HG03469 (cell line): ENCODE data around the gene ACP3.
"Not testable (repeated sequence)": the region's sequence is repeated elsewhere in the genome, so short reads cannot be mapped to it uniquely, and the experiment has no call there.

Experiments used
- ATAC-seq: cut with Tn5 transposase; IDR thresholded peaks from one replicate; pipeline ENCODE4 v1.9.1; 2021; ENCODE audit warnings: mild to moderate bottlenecking, moderate library complexity, moderate number of reproducible peaks; ENCODE audit not compliant: unreplicated experiment

The ACP3 gene

DNA sequence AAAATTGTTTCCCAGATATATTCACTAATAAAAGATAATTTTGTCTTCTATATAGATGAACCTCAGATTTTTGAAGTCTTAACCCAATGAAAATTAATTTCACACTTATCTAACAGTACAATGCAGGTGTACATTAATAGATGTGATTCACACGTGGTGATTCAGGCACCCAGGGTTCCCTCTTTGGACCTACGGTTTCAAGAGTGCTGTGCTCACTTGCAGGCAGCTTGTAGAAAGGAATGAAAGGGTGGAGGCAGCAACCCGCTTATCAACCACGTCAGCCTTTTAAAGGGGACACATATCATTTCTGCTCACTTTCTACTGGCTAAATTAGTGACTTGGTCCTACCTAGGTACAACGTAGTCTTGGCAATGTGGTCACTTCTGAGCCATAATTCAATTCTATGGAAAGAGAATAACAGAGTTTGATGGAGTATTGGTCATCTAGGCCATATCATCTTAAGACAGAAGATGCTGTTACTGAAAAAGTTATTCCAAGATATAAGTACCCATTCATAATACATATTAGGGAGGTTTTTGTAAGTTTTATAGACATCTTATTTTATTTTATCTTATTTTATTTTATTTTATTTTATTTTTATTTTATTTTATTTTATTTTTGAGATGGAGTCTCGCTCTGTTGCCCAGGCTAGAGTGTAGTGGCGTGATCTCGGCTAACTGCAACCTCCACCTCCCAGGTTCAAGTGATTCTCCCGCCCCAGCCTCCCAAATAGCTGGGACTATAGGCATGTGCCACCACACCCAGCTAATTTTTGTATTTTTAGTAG, 37.9 kb downstream of the ACP3 start:
- no peak for ATAC-seq

DNA sequence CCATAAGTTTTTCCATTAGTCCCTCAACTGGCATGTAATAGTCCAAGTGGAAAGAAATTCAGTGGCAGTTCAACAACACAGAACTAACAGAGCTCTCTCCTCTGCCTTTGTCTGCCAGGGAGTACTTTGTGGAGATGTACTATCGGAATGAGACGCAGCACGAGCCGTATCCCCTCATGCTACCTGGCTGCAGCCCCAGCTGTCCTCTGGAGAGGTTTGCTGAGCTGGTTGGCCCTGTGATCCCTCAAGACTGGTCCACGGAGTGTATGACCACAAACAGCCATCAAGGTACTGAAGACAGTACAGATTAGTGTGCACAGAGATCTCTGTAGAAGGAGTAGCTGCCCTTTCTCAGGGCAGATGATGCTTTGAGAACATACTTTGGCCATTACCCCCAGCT, 39.4 kb downstream of the ACP3 start:
- ATAC-seq = no peak

DNA sequence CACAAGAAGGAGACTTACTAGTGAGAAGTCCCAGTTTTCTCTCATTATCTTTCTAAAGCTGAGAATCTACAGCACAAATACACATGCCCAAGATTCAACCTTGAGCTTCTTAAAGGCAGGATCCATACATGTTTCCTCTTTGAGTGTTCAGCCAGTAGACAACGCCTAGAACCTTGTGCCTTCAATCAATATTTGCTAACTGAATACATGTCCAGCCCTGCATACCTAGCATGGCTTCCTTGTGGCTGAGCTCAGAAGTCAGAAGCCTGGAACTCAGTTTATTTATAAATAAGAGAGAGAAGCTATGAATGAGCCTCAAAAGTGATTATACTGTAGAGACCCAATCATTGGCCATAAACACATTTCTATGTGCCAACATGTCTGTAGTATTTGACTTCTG, 43.5 kb downstream of the ACP3 start:
- no peak for ATAC-seq

DNA sequence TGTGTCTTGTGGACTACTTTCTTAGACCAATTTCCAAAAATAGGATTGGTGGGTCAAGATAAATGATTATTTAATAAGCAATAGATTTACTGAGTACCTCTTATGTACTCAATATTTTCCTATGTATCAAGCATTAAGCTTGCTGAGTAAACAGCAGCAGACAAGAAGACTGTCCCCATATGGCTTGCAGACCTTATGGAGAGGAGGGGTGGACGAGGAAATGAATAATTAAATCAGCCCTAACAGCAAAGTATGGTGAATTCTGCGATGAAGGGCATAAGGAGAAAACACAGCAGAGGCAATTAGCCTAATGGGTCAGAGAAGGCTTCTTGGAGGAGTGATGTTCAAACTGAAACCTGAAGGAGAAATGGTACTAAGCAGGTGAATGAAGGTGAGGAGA, 45.1 kb downstream of the ACP3 start:
- ATAC-seq = no peak

DNA sequence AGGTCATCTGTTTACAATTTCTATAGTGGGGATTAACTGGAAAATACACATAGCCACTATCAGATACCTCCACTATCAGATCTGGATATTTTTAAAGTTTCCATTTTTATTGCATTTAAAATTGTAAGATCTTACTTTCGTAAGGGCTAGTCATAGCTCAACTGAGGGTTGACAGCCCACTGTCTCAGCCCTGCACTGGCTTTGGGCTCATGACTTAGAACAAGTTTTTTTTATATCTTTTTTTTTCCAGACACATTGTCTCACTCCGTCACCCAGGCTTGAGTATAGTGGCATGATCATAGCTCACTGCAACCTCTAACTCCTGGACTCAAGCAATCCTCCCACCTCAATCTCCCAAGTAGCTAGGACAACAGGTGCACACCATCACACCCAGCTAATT, 51.3 kb downstream of the ACP3 start:
- no peak for ATAC-seq

DNA sequence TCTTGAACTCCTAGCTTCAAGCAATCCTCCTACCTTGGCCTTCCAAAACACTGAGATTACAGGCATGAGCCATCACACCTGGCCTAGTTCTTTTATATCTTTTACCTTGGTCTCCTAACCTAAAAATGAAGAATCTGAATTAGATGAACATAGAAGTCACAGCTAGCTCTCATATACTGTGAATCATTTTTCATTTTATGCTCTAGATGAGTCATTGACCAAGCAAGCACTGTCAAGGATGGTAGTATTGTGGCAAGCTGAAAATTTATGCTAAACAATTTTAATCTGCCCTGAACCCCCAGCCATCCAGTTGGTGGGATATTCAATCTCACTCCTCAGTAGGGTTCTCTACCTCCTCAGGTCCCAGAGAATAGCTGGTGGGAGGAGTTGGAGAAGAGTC, 51.8 kb downstream of the ACP3 start:
- no peak for ATAC-seq

DNA sequence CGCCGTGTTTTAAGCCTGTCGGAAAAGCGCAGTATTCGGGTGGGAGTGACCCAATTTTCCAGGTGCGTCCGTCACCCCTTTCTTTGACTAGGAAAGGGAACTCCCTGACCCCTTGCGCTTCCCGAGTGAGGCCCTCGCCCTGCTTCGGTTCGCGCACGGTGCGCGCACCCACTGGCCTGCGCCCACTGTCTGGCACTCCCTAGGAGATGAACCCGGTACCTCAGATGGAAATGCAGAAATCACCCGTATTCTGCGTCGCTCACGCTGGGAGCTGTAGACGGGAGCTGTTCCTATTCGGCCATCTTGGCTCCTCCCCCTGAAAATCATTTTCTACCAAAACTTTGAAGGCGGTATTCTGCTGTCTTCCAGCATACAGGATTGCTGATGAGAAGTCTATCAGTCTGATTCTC, 59.7 kb downstream of the ACP3 start:
- ATAC-seq = not testable (repeated sequence)

DNA sequence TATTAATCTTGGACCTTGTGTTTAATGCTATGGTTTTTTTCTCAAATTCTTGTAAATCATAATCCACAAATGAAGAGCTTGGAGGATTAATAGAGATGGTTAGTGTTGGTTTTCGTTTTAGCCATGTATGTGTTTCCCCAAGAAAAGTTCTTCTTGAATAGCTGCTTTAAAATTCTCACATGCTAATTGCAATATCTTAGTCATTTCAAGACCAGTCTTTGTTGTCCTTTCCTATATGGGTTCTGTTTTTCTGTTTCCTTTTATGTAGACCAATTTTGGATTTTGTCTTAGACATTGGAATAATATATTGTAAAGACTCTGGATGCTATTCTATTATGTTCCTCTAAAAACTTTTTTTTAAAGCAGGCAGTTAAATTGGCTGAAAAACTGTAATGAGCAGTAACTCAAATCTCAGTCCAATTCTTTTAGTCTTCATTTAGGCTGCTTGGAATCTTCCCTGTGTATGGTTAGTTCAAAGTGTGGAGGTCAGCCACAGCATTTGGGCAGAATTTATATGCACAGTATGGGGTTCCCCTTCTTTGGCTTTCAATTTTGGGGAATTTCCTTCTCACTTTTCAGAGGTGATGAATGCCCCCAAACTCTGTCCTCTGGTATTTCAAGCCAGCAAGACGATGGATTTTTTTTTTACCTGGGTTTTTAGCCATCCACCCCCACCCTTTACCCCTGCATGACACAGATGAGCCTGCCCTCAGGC, 61.0 kb downstream of the ACP3 start:
- ATAC-seq = no peak

DNA sequence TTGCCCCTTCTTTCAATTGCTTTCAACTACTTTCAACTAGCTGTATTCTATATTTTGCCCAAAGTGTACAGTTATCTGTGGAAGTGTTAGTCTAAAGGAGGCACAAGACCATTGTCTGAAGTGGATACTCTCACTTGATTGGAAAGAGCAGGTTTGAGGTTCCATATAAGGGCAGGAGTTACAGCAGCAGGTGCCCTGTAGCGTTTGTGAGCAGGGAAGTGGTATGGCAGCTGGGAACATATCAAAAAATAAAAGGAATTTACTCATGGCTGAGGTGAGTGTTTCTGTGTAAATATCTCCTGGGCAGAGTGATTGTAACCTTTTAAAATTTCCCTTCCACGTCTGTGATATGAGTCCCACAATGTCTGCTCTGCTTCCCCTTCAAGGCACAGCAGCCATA, 61.6 kb downstream of the ACP3 start:
- ATAC-seq = no peak

DNA sequence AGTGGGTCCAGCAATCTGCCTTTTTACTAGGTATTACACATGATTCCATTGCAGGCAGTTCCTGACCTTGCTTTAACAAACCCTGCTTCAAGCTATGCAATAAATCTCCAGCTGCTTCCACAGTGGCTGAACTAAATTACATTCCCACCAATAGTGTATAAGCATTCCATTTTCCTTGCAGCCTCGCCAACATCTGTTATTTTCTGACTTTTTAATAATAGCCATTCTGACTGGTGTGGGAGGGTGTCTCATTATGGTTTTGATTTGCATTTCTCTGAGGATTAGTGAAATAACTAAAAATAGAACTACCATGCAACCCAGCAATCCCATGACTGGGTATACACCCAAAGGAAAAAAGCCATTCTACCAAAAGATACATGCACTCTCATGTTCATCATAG, 63.7 kb downstream of the ACP3 start:
- no peak for ATAC-seq

DNA sequence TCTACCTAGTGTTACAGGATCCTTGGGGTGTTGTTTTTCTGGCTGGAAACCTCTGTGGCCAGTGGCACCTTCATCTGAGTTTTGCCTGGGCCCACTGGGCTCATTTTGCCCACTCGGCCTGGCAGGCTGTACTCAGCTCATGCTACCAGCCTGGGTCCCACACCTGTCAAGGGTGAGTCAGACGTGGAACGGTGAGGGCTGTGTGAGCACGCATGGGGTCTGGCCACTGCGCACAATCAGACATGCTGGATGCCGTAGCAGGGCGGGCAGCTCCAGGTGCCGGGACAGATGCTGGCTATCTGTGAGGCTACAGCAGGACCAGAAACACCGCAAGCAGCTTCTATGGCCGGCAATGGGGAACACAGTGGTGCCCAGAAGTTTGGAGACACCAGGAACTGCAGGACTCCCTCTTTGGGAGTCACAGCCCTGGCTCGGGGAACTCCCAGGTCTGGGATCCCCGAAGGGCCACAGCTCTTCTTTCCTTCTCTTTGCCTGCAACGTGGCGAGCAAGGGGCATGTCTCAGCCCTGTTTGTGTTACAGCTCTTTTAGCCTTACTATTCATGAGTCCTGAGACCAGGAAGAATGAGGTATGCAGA, 64.2 kb downstream of the ACP3 start:
- ATAC-seq = no peak

DNA sequence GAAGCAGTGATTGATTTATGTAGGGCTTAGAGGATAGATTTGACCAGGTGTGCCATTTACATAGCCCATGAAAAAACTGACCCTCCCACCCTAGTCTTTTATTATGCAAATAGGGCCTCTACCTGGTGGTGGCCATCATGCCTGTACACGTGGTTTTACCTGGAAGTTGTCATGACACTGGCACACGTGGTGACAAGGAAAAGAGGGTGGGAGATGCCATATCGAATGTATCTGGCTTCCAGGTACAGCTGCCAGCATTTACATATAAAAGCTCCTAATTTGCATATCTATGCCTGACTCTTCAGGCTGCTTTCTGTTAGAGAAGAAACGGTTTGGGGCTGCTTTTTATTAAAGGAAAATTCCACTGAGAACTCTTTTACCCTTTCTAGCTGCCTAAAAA, 65.1 kb downstream of the ACP3 start:
- no peak for ATAC-seq

DNA sequence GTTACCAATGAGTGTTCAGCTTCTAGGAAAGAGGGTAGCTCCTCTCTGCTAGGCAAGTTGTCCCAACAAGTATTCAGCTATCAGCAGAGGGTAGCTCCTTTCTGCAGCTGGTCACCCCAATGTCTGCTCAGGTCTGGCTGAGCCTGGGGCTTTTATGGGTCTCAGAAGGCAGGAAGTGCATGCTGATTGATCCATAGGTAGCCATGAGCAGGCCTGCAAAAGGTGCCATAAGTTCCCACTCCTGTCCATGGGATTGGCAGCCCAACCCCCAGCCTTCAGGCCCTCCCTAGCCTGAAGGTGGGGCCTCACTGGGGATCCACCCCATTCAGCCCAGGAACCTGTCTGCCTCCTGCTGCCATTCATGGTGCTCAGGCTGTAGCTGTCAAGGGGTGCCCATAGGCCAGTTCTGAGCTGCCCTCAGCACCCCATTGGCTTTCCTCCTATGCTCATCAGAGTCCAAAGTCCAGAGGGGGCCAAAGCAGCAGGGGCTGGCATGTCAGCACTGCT, 65.5 kb downstream of the ACP3 start:
- no peak for ATAC-seq

DNA sequence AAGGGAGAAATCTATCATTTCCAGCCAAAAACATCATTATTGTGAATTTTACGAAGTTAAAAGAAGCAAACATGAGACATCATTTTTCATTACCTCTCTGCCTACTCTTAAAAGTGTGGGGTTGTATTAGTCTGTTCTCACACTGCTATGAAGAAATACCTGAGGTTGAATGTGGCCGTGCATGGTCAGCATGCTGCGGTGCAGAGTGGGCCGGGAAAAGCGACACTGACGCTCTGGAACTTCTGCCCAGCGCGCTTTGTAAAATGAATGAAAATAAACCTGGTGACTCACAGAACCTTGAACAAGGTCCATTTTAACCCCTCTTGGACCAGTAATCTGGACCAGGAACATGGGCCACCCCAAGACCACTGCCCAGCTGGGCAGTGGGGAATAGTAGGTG, 69.1 kb downstream of the ACP3 start:
- ATAC-seq = no peak

DNA sequence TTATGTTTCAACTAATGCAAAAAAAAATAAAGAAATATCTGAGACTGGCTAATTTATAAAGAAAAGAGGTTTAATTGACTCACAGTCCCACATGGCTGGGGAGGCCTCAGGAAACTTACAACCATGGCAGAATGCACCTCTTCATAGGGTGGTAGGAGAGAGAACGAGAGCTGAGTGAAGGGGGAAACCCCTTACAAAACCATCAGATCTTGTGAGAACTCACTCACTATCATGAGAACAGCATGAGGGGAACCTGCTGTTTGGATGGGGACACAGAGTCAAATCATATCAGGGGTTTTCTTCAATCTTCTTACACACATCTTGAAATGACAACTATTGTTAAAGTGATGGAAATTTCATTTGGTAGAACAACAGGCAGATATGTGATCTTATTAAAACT, 75.5 kb downstream of the ACP3 start:
- not testable (repeated sequence) for ATAC-seq

DNA sequence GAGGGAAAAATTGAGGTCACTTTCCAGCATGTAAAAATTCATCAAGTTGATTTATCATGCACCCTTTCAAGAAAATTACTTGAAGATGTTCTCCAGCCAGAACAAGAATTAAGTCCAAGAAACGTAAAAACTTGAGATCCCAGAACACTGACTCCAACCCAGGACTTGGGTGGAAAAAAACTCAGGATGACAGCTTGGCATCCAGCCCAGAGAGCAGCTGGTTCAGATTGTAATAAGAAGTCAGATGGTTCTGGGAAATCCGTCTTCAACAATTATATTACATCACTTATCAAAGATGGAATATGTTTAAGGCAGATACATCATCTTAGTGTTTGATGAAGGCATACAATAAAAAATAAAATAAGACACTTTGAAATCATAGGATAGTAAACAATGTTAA, 77.1 kb downstream of the ACP3 start:
- ATAC-seq = no peak

DNA sequence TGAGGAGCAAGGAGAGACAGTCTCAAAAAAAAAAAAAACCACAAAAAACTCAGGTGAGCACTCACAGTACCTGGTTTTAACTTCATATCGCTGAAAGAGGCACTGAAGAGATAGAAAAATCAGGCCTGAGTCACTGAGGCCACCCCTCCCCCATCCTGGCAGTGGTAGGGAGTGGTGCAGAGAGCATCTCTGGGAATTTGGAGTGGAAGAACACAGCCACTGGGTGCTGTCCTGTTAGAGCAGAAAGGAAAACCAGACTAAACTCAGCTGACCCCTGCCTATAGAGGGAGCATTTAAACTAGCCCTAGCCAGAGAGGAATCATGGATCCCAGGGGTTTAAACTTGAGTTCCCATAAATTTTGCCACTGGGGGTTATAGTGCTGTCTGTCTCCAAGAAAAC, 77.9 kb downstream of the ACP3 start:
- no peak for ATAC-seq

DNA sequence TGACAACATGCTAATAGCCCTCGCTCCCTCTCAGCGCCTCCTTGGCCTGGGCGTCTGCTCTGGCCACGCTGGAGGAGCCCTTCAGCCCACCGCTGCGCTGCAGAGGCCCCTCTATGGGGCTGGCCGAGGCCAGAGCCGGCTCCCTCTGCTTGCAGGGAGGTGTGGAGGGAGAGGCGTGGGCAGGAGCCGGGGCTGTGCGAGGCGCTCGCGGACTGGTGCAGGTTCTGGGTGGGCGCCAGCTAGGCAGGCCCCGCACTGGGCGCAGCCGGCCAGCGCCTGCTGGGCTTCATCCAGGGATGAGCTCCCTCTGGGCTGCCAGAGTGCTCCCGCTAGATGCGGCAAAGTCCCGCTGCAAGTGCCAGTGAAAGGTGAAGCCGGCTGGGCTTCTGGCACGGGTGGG, 79.0 kb downstream of the ACP3 start:
- no peak for ATAC-seq

DNA sequence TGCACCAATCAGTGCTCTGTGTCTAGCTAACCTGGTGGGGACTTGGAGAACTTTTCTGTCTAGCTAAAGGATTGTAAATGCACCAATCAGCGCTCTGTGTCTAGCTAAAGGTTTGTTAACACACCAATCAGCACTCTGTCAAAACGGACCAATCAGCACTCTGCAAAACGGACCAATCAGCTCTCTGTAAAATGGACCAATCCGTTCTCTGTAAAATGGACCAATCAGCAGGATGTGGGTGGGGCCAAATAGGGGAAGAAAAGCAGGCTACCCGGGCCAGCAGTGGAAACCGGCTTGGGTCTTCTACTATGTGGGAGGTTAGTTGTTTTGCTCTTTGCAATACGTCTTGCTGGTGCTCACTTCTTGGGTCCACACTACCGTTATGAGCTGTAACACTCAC, 79.6 kb downstream of the ACP3 start:
- ATAC-seq = not testable (repeated sequence)

DNA sequence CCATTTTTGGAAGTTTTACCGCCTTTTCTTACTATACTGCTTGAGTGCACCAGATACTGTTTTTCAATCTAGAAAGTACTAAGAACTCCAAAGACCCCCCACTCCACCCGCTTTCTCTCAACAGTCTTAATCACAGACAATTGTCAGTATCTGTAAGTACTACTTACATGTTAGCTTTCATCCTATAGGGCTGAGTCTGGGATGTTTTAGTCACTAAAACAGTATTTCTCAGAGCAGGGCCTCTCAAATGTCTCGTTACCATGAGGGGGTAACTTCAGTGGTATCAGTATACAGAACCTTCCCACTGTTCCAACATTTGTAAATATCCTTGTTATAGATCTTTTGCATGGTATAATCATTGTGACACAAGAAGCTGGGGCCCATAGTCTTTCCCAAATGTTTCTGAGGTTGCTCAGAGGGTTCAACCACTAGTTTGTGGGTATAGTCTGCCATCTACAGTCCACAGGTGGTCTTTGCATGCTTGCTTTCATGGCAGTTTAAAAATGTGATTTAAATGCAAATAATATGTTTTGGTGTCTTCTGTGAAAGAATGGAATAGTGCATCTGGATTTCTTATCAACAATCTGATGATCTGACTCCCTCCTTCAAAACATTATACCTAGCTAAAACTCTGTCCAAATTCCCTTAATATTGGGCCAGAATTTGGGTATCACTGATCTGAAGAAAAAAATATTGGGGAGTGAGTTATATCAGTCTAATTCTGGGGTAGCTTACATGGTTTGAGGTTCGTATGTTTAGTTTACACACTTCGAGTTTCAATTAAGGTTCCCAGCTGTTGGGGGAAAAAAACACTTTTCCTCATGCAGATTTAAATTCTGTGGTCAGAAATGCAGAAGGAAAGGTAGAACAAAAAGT, 82.1 kb downstream of the ACP3 start:
- ATAC-seq = no peak

DNA sequence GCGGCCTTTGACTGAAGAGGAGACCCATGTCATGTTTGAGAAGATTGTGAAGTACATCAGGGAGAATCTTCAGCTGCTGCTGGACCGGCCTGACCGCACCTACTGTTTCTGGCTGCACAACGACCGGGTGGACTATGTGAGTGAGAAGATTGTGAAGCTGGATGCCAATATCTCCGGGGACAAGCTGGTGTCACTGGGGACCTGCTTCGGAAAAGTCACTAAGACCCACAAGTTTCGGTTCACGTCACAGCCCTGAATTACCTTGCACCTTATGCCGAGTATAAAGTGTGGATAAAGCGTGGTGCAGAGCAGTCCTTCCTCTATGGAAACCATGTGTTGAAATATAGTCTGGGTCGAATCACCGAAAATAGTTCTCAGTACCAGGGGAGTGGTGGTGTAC, 84.0 kb downstream of the ACP3 start:
- no peak for ATAC-seq
